DOHH2 (cell line): ENCODE data around the gene VAV2.

Experiments
- H3F3A ChIP-seq: fragments of 200-600 bp; sonication (generic), shearing (Covaris generic); 2 replicates; pipeline ENCODE4 v1.6.0; 2016; ENCODE audit warnings: antibody characterized with exemption, mild to moderate bottlenecking; ENCODE audit not compliant: control insufficient read depth, insufficient read depth
- H3K27ac ChIP-seq: fragments of 200-600 bp; sonication (generic); 2 replicates; pipeline ENCODE4 v1.5.1; 2014; ENCODE audit warnings: low read depth, mild to moderate bottlenecking, low read length, moderate library complexity
- H3K27me3 ChIP-seq: fragments of 200-600 bp; sonication (generic); 2 replicates; pipeline ENCODE4 v1.6.1; 2014; ENCODE audit warnings: mild to moderate bottlenecking, low read length, mixed read lengths; ENCODE audit not compliant: control insufficient read depth
- H3K36me3 ChIP-seq: fragments of 200-600 bp; sonication (generic); 2 replicates; pipeline ENCODE4 v1.6.1; 2014; ENCODE audit warnings: mild to moderate bottlenecking, low read length, moderate library complexity, mixed read lengths; ENCODE audit not compliant: control insufficient read depth
- H3K4me1 ChIP-seq: fragments of 200-600 bp; sonication (generic); 2 replicates; pipeline ENCODE4 v1.6.1; 2014; ENCODE audit warnings: mild to moderate bottlenecking, low read length, mixed read lengths; ENCODE audit not compliant: control insufficient read depth
- H3K4me2 ChIP-seq: fragments of 200-600 bp; sonication (generic); 2 replicates; pipeline ENCODE4 v1.6.0; 2014; ENCODE audit warnings: mild to moderate bottlenecking, low read length, moderate library complexity
- H3K4me3 ChIP-seq: fragments of 200-600 bp; sonication (generic); 2 replicates; pipeline ENCODE4 v1.5.1; 2014; ENCODE audit warnings: mild to moderate bottlenecking, low read length, mixed read lengths
- H3K79me2 ChIP-seq: fragments of 200-600 bp; sonication (generic); 2 replicates; pipeline ENCODE4 v1.6.1; 2014; ENCODE audit warnings: mild to moderate bottlenecking, low read length, mixed read lengths; ENCODE audit not compliant: control insufficient read depth
- H3K9me2 ChIP-seq: fragments of 200-600 bp; sonication (generic); replicated peaks from 2 replicates; pipeline ENCODE4 v1.6.1; 2014; ENCODE audit warnings: mild to moderate bottlenecking, low read length, mixed read lengths; ENCODE audit not compliant: control insufficient read depth
- H3K9me3 ChIP-seq: fragments of 200-600 bp; sonication (generic); 2 replicates; pipeline ENCODE4 v1.6.1; 2014; ENCODE audit warnings: antibody characterized with exemption, low read length, mixed read lengths; ENCODE audit not compliant: control insufficient read depth, insufficient read depth
- H4K20me1 ChIP-seq: fragments of 200-600 bp; sonication (generic); 2 replicates; pipeline ENCODE4 v1.6.0; 2014; ENCODE audit warnings: low read depth, mild to moderate bottlenecking, antibody characterized with exemption, low read length, moderate library complexity; ENCODE audit not compliant: control insufficient read depth, insufficient read depth
- EZH2phosphoT487 ChIP-seq: fragments of 200-600 bp; sonication (generic); IDR thresholded peaks from 2 replicates; pipeline ENCODE4 v1.6.1; 2017; ENCODE audit warnings: borderline replicate concordance, mild to moderate bottlenecking, antibody characterized with exemption, low read length, moderate library complexity, mixed read lengths
- TF ChIP-seq, protein P1 (sequence below): fragments of 200-600 bp; sonication (generic); IDR thresholded peaks from one replicate; pipeline ENCODE4 v1.5.1; 2014; ENCODE audit warnings: antibody characterized with exemption, mild to moderate bottlenecking, low read depth, low read length; ENCODE audit not compliant: poor library complexity, severe bottlenecking

Gene VAV2

GRCh38 chr9:134024214-134024792, 32.2 kb upstream of the VAV2 start:
- H3K9me3 ChIP-seq = no peaks in the 10 kb centered on the region

GRCh38 chr9:134014946-134015345, 22.8 kb upstream of the VAV2 start:
- Histone ChIP-seq H3K4me3 (no peak overlapping the region), H3K9me3 (peaks cover 9% of the 10 kb centered on the region; the same call in 1 of the 2 replicates), H3K9me2 (no peaks in the 10 kb centered on the region), H4K20me1 (no peaks in the 10 kb centered on the region), H3K27me3 (no peaks in the 10 kb centered on the region), H3K4me1 (no peaks in the 10 kb centered on the region), H3F3A (no peaks in the 10 kb centered on the region), H3K36me3 (no peaks in the 10 kb centered on the region), H3K27ac (no peak overlapping the region), H3K79me2 (no peaks in the 10 kb centered on the region), H3K4me2 (no peak overlapping the region)
- TF ChIP-seq, protein P1, sequence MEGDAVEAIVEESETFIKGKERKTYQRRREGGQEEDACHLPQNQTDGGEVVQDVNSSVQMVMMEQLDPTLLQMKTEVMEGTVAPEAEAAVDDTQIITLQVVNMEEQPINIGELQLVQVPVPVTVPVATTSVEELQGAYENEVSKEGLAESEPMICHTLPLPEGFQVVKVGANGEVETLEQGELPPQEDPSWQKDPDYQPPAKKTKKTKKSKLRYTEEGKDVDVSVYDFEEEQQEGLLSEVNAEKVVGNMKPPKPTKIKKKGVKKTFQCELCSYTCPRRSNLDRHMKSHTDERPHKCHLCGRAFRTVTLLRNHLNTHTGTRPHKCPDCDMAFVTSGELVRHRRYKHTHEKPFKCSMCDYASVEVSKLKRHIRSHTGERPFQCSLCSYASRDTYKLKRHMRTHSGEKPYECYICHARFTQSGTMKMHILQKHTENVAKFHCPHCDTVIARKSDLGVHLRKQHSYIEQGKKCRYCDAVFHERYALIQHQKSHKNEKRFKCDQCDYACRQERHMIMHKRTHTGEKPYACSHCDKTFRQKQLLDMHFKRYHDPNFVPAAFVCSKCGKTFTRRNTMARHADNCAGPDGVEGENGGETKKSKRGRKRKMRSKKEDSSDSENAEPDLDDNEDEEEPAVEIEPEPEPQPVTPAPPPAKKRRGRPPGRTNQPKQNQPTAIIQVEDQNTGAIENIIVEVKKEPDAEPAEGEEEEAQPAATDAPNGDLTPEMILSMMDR = no peak
- no peak for TF ChIP-seq EZH2phosphoT487

More at GRCh38 chr9:134024214-134024792, 32.2 kb upstream of the VAV2 start:
- Histone ChIP-seq H3K36me3 (peaks cover 30% of the 10 kb centered on the region), H3K27me3 (no peaks in the 10 kb centered on the region), H3K79me2 (peaks cover 11% of the 10 kb centered on the region), H3F3A (peaks cover 10% of the 10 kb centered on the region; the same call in 1 of the 2 replicates), H3K4me1 (peaks cover 25% of the 10 kb centered on the region), H3K4me3 (peak overlapping the region; percentile 99), H3K4me2 (peak overlapping the region; percentile 92), H4K20me1 (0 out of 2 replicates have a peak, but pooled peaks cover 5% of the 10 kb centered on the region), H3K9me2 (no peaks in the 10 kb centered on the region), H3K27ac (no peak overlapping the region)
- TF ChIP-seq EZH2phosphoT487 = no peak

GRCh38 chr9:134011401-134011800, 19.3 kb upstream of the VAV2 start:
- H3K4me3 ChIP-seq = no peak overlapping the region
- peaks cover 10% of the 10 kb centered on the region for H3K27me3 ChIP-seq
- no peaks in the 10 kb centered on the region for H3K36me3 ChIP-seq
- no peaks in the 10 kb centered on the region for H4K20me1 ChIP-seq
- no peaks in the 10 kb centered on the region for H3K9me2 ChIP-seq
- H3K4me1 ChIP-seq = no peaks in the 10 kb centered on the region
- peaks cover 9% of the 10 kb centered on the region; the same call in 1 of the 2 replicates for H3K9me3 ChIP-seq
- H3K27ac ChIP-seq = no peak overlapping the region
- no peak overlapping the region for H3K4me2 ChIP-seq
- H3F3A ChIP-seq = no peaks in the 10 kb centered on the region
- TF ChIP-seq EZH2phosphoT487 = no peak
- TF ChIP-seq, protein P1 = no peak
- H3K79me2 ChIP-seq = no peaks in the 10 kb centered on the region
